ENCODE results near the gene RHBDL2.

RHBDL2 gene

GRCh38 chr1:38964140-38964548 lies 22.5 kb upstream of the RHBDL2 start:
- TF ChIP-seq CTCF (IDR thresholded peaks at IDR 0.05; ENCODE audit: low read depth, low read length, missing control alignments): no peak
- H3K4me3 ChIP-seq (replicated peaks; ENCODE audit: low read depth, low read length): no peak overlapping the region
- DNase-seq (ENCODE audit: extremely low read depth, low read depth): no peak

DNA sequence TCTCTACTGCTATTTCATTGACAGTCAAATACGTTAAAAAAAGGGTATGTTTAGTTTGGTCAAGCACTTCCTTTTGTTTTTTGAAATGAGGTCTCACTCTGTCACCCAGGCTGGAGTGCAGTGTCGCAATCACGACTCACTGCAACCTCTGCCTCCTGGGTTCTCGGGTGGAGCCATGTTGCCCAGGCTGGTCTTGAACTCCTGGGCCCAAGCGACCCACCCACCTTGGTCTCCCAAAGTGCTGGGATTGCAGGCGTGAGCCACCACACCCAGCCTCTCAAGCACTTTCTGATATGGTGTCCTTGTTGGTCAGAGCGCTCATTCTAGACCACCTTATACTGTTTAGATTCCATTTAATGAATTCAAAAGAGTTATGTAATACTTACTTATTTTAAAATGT lies 20.9 kb upstream of the RHBDL2 start:
- no peak for DNase-seq (ENCODE audit: extremely low read depth, low read depth)
- H3K4me3 ChIP-seq (replicated peaks; ENCODE audit: low read depth, low read length): no peak overlapping the region
- TF ChIP-seq CTCF (IDR thresholded peaks at IDR 0.05; ENCODE audit: low read depth, low read length, missing control alignments): no peak

DNA sequence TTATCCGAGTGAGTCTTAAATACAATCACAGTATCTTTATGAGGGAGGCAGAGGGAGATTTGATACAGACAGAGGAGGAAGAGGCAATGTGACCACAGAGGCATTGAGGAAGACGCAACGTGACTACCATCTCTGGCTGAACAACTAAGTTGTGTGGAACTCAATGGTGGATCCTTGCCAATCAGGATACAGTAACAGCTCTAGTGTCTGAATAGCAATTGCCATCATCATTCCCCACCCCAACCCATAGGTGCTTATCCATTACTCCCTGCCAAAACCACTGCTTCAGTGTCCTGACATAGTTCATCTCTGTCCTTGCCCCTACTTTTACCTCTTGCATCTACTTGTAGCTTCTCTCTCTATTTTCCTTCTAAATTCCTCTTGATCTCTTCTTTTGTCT lies 20.5 kb upstream of the RHBDL2 start:
- no peak for TF ChIP-seq CTCF (IDR thresholded peaks at IDR 0.05; ENCODE audit: low read depth, low read length, missing control alignments)
- H3K4me3 ChIP-seq (replicated peaks; ENCODE audit: low read depth, low read length): no peak overlapping the region
- DNase-seq (ENCODE audit: extremely low read depth, low read depth): no peak

- DNase-seq (ENCODE audit: extremely low read depth, low read depth): no peak
- no peak overlapping the region for H3K4me3 ChIP-seq (replicated peaks; ENCODE audit: low read depth, low read length)
Observed at GRCh38 chr1:38958967-38959366, 17.3 kb upstream of the RHBDL2 start.

DNA sequence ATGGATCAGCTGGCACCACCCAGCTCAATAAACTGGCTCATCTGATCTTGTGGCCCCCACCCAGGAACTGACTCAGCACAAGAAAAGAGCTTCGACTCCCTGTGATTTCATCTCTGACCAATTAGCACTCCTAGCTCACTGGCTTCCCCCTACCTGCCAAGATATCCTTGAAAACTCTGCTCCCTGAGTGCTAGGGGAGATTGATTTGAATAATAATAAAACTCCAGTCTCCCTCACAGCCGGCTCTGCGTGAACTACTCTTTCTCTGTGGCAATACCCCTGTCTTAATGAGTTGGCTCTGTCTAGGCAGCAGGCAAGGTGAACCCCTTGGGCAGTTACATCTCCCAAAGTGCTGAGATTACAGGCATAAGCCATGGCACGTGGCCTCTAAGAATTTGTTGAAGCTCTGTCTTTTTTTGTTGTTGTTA lies 11.8 kb upstream of the RHBDL2 start:
- H3K4me3 ChIP-seq (replicated peaks; ENCODE audit: low read depth, low read length): no peak overlapping the region
- DNase-seq (ENCODE audit: extremely low read depth, low read depth): no peak
- no peak for TF ChIP-seq CTCF (IDR thresholded peaks at IDR 0.05; ENCODE audit: low read depth, low read length, missing control alignments)

More at GRCh38 chr1:38958967-38959366, 17.3 kb upstream of the RHBDL2 start:
- no peak for TF ChIP-seq CTCF (IDR thresholded peaks at IDR 0.05; ENCODE audit: low read depth, low read length, missing control alignments)

DNA sequence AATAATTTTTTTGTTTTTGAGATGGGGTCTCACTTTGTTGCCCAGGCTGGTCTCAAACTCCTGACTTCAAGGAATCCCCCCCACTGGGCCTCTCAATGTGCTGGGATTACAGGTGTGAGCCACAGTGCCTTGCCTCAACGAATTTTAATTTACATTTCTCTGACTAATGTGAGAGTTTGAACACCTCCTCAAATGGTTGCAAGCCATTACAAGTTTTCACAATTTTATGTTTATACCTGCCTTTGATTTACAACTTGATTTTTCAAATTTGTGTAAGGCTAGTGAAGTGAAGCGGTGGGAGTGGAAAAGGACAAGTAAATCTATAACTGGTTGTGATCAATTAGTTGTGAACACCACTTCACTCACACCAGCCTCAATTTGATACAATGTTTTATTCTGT lies 8.9 kb upstream of the RHBDL2 start:
- H3K4me3 ChIP-seq (replicated peaks; ENCODE audit: low read depth, low read length): no peak overlapping the region
- no peak for TF ChIP-seq CTCF (IDR thresholded peaks at IDR 0.05; ENCODE audit: low read depth, low read length, missing control alignments)
- DNase-seq (ENCODE audit: extremely low read depth, low read depth): no peak

DNA sequence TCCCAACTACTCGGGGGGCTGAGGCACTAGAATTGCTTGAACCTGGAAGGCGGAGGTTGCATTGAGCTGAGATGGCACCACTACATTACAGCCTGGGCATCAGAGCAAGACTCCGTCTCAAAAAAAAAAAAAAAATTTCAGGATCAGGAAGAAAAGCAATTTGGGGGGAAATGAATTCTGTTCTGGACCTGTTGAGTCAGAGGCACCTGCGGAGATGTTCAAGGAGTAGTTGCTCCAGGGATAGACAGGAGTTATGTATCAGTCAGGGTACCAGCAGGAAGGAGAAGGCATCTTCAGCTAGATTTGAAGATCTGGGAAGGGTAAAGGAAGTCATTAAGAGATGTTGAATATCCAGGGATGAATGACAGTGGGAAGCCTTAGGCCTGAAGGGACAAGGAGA lies 2.9 kb upstream of the RHBDL2 start:
- no peak for TF ChIP-seq CTCF (IDR thresholded peaks at IDR 0.05; ENCODE audit: low read depth, low read length, missing control alignments)
- DNase-seq (ENCODE audit: extremely low read depth, low read depth): no peak
- H3K4me3 ChIP-seq (replicated peaks; ENCODE audit: low read depth, low read length): no peak overlapping the region

Data from HFF-Myc (cell line).